ENCODE measurements around the gene SDHB. TPM values are rescaled to one million over a fixed set of nuclear protein-coding genes. Genes with fewer than 3 reads are reported as not detected.
"Not testable (repeated sequence)": the region's sequence is repeated elsewhere in the genome, so short reads cannot be mapped to it uniquely, and the experiment has no call there.

SDHB gene
- total RNA-seq, 1 donor from 2014 or later = 47.2 TPM

- Mint-ChIP-seq H3K27ac (ENCODE audit: unreplicated experiment) (peak overlapping the region; percentile 44), H3K36me3 (ENCODE audit: low read depth) (no peaks in the 10 kb centered on the region), H3K4me3 (no peak overlapping the region), H3K4me1 (no peaks in the 10 kb centered on the region), H3K27me3 (ENCODE audit: low read depth) (no peaks in the 10 kb centered on the region), H3K9me3 (no peaks in the 10 kb centered on the region)
- TF ChIP-seq CTCF (conservative IDR thresholded peaks at IDR 0.05) = no peak
- no peak for DNase-seq (ENCODE audit: low read depth, low spot score)
Measured at GRCh38 chr1:17067465-17068240, 13.8 kb upstream of the SDHB start.

DNA sequence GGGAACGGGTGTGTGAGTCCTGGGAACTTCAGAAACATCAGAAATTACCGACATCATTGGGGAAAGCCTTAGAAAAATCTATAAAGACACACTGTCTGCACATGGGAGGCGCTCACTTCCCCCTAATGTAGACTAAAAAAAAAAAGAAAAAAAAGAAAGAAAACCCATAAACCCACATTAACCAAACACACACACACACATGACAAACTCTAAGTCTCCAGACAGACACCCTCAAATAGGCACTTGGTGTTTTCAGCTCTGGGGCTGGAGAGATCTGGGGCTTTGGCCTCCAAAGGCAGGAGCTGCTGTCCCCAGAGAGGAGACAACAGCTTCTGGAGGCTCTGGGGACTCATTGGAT, 13.2 kb upstream of the SDHB start:
- DNase-seq (ENCODE audit: low read depth, low spot score) = no peak
- no peaks in the 10 kb centered on the region for H3K27me3 Mint-ChIP-seq (ENCODE audit: low read depth)
- H3K4me1 Mint-ChIP-seq = peaks cover 3% of the 10 kb centered on the region
- H3K4me3 Mint-ChIP-seq = no peak overlapping the region
- no peak overlapping the region for H3K27ac Mint-ChIP-seq (ENCODE audit: unreplicated experiment)
- no peaks in the 10 kb centered on the region for H3K36me3 Mint-ChIP-seq (ENCODE audit: low read depth)
- TF ChIP-seq CTCF (conservative IDR thresholded peaks at IDR 0.05) = no peak
- no peaks in the 10 kb centered on the region for H3K9me3 Mint-ChIP-seq

DNA sequence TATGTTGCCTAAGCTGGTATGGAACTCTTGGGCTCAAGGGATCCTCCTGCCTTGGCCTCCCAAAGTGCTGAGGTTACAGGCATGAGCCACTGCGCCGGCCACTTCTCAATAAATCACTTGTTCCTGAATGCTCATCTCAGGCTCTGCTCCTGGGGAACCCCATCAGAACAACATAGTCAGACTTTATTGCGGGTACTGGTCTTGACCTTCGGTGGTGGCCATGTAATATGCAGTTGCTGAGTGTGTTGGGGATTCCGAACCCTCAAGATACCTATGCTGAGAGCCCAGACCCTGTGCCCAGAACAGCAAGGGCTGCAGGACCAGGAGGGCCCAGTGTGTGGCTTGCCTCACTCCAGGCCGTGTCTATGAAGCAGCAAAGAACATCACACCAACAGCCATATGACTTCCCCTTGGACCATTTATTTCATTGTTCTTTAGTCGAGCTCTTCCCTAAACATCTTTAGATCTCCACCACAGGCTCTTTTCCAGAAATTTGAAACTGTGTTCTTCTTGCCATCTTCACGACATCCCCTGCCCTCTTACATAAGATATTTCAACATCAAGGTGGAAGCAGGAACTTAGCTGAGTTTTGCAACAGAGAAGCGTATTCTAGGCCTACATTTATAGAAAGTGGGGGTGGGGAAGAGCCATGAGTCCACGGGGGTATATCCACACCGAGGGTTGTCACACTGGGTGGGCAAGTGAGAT, 12.7 kb upstream of the SDHB start:
- Mint-ChIP-seq H3K27ac (ENCODE audit: unreplicated experiment) (no peak overlapping the region), H3K4me1 (peaks cover 8% of the 10 kb centered on the region), H3K4me3 (no peak overlapping the region), H3K9me3 (no peaks in the 10 kb centered on the region), H3K27me3 (ENCODE audit: low read depth) (no peaks in the 10 kb centered on the region), H3K36me3 (ENCODE audit: low read depth) (no peaks in the 10 kb centered on the region)
- no peak for DNase-seq (ENCODE audit: low read depth, low spot score)
- TF ChIP-seq CTCF (conservative IDR thresholded peaks at IDR 0.05) = no peak

GRCh38 chr1:17065666-17066065, 11.8 kb upstream of the SDHB start:
- H3K27me3 Mint-ChIP-seq (ENCODE audit: low read depth) = no peaks in the 10 kb centered on the region
- no peak overlapping the region for H3K4me3 Mint-ChIP-seq
- DNase-seq (ENCODE audit: low read depth, low spot score) = no peak
- H3K36me3 Mint-ChIP-seq (ENCODE audit: low read depth) = no peaks in the 10 kb centered on the region
- peaks cover 12% of the 10 kb centered on the region for H3K4me1 Mint-ChIP-seq
- H3K9me3 Mint-ChIP-seq = no peaks in the 10 kb centered on the region
- peak overlapping the region; percentile 12 for H3K27ac Mint-ChIP-seq (ENCODE audit: unreplicated experiment)
- no peak for TF ChIP-seq CTCF (conservative IDR thresholded peaks at IDR 0.05)

DNA sequence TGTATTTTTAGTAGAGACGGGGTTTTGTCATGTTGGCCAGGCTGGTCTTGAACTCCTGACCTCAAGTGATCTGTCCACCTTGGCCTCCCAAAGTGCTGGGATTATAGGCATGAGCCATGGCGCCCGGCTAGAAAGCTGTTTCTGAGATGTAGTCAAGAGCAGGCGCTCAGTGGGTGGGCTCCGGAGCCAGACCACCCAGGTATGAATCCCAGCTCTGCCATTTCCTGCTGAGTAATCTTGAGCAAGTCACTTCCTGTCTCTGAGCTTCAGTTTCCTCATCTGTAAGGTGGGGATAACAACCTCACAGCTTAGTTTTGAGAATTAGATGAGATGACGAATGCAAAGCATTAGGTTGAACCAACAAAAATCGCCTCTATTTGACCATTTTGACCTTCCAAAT, 8.9 kb upstream of the SDHB start:
- not testable (repeated sequence) for H3K9me3 Mint-ChIP-seq; DNase-seq (ENCODE audit: low read depth, low spot score); H3K36me3 Mint-ChIP-seq (ENCODE audit: low read depth); H3K27me3 Mint-ChIP-seq (ENCODE audit: low read depth); H3K27ac Mint-ChIP-seq (ENCODE audit: unreplicated experiment); H3K4me3 Mint-ChIP-seq
- H3K4me1 Mint-ChIP-seq = peaks cover 25% of the 10 kb centered on the region

DNA sequence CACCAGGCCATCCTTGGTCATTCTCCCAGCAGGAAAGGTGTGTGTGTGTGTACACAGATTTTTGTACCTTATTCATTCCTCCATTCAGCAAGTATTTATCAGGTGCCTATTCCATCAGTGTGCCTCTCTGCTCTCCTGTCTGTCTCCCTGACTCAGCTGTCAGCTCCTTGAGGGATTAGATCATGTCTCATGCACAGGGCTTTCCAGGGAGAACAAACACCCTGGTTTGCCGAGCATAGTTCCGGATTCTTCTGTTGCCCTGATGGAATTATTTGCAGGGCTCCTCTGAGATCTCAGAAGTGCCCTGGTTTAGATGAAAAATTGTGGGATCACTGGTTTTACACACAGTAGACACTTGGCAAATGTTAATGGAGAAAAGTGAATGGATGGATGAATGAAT, 8.1 kb upstream of the SDHB start:
- no peak for TF ChIP-seq CTCF (conservative IDR thresholded peaks at IDR 0.05)
- peaks cover 7% of the 10 kb centered on the region for H3K27me3 Mint-ChIP-seq (ENCODE audit: low read depth)
- no peak overlapping the region for H3K27ac Mint-ChIP-seq (ENCODE audit: unreplicated experiment)
- no peaks in the 10 kb centered on the region for H3K9me3 Mint-ChIP-seq
- peaks cover 25% of the 10 kb centered on the region for H3K4me1 Mint-ChIP-seq
- no peak for DNase-seq (ENCODE audit: low read depth, low spot score)
- no peak overlapping the region for H3K4me3 Mint-ChIP-seq
- no peaks in the 10 kb centered on the region for H3K36me3 Mint-ChIP-seq (ENCODE audit: low read depth)

Measured in neural crest cell (in vitro differentiated cells).